Epithelial cell of prostate (primary cell): ENCODE measurements around the gene EFL1.

Experiments
- DNase-seq: peaks from one replicate; pipeline ENCODE4 v3.0.0-alpha.2; 2011; ENCODE audit warnings: low read depth, low spot score
- H3K27ac ChIP-seq: fragments of 450-650 bp; 2 replicates; pipeline ENCODE4 v1.5.1; 2017; ENCODE audit warnings: mild to moderate bottlenecking

Gene EFL1

DNA sequence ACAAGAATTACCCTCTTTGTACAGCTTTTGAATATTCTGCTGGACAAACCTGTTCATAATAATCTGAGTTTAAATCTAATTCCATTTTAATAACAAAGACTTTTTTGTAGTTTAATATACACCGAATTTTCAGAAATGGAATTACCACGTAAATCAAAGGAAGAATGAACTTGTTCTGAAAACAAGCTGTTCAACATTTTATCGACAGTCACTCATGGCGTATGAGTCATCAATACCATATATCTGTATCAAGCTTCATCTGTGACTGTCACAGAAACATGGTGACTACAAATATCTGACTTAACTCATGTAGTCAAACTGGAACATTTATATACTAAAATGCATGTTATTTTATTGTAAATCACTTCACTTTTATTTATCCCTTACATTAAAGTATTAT is 90.0 kb downstream of the EFL1 start:
- no peak overlapping the region for H3K27ac ChIP-seq
- DNase-seq = no peak

DNA sequence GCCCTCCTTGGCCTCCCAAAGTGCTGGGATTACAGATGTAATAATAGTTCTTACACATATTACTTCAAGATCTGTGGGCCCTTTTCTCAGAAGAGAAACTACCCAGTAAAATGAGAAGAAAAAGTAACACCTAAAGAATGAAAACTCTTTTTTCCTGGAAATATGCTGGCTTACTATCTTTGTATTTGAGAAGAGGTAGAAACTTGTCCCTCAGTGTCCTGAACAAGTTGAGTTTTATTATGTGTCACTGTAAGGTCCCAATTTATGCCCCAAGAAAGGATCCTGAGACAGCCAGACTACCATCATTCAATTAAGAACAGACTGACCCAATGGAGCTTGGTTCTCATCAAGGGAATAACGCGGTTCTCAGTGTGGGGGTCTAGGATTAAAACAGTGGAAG is 93.8 kb downstream of the EFL1 start:
- no peak for DNase-seq

DNA sequence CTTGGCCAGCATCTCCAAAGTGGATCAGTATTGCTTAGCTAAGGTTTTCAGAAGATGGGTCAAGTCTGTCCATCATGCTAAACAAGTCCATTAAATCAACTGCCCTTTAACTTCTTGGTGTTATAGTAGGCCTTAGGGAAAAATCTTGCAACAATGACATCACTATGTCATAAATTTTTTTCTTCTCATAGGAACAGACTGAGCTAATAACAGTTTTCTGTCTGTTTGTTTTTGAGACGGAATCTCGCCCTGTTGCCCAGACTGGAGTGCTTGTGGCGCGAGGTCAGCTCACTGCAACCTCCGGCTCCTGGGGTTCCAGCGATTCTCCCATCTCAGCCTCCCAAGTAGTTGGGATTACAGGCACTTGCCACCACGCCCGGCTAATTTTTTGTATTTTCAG is 94.2 kb downstream of the EFL1 start:
- H3K27ac ChIP-seq = no peak overlapping the region
- no peak for DNase-seq

More for the DNA sequence above, 93.8 kb downstream of the EFL1 start:
- no peak overlapping the region for H3K27ac ChIP-seq

DNA sequence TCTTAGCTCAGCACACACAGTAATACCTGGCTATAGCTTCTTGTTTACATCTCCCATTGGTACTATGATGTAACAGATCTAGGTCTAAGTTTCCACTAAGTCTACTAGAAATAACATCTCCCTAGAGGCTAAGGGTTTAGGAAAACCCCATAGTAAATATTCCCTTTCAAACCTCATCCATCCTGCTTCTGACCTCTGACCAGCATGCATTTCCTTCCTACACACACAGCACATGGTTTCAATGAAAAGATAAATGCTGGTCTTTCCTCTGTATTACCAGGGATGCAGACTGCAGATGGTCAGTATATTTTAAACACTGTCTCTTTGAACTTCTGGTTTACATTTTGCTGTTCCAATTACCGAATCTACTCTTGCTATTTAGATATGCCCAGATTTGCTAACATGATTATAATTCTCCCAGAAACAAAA is 96.6 kb downstream of the EFL1 start:
- H3K27ac ChIP-seq = no peak overlapping the region
- no peak for DNase-seq

- peak; percentile 98 for DNase-seq
- H3K27ac ChIP-seq = peak overlapping the region; percentile 22
Observed at GRCh38 chr15:82159922-82160321, 102.6 kb downstream of the EFL1 start.

GRCh38 chr15:82158811-82159210 is 103.7 kb downstream of the EFL1 start:
- no peak overlapping the region for H3K27ac ChIP-seq
- no peak for DNase-seq

DNA sequence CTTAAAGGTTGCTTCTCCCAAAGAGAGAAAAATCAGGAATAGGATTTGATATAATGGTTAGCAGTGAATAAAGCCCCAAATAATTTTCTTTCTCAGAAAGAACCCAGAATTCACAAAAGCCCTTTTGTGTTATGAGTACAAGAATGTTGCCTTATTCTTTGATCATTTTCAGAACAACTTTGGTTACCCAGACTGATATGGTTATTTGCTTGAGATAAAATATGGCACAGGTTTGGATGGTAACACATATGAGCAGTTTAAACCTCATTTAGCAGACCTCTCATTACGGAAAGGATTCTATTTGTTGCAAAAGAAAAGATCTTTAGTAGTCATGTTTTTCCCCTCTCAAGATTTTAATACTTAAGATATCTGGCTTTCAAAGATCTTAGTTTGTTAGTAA is 111.9 kb downstream of the EFL1 start:
- DNase-seq = no peak

DNA sequence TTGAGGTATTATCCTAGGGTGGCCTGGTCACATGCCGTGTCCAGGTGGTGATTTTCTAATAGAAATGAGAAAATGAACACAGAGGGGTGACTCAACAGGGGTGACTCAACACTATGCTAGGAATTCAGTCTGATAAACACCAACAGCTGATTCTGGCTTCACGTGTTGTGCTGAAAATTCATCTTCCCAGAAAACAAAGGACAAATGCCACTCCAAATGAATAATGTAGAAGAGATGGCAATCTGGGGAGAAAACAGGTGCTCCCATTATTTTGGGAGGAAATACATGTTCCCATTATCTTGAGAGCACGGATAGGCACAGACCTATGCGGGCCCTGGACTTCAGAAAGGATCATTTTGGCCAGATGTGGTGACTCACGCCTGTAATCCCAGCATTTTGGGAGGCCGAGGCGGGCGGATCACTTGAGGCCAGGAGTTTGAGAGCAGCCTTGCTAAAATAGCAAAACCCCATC is 115.5 kb downstream of the EFL1 start:
- peak overlapping the region; percentile 48 for H3K27ac ChIP-seq
- DNase-seq = no peak

More for the DNA sequence above, 111.9 kb downstream of the EFL1 start:
- H3K27ac ChIP-seq = no peak overlapping the region

GRCh38 chr15:82146576-82146975 is 116.0 kb downstream of the EFL1 start:
- DNase-seq = no peak
- peak overlapping the region; percentile 48 for H3K27ac ChIP-seq

DNA sequence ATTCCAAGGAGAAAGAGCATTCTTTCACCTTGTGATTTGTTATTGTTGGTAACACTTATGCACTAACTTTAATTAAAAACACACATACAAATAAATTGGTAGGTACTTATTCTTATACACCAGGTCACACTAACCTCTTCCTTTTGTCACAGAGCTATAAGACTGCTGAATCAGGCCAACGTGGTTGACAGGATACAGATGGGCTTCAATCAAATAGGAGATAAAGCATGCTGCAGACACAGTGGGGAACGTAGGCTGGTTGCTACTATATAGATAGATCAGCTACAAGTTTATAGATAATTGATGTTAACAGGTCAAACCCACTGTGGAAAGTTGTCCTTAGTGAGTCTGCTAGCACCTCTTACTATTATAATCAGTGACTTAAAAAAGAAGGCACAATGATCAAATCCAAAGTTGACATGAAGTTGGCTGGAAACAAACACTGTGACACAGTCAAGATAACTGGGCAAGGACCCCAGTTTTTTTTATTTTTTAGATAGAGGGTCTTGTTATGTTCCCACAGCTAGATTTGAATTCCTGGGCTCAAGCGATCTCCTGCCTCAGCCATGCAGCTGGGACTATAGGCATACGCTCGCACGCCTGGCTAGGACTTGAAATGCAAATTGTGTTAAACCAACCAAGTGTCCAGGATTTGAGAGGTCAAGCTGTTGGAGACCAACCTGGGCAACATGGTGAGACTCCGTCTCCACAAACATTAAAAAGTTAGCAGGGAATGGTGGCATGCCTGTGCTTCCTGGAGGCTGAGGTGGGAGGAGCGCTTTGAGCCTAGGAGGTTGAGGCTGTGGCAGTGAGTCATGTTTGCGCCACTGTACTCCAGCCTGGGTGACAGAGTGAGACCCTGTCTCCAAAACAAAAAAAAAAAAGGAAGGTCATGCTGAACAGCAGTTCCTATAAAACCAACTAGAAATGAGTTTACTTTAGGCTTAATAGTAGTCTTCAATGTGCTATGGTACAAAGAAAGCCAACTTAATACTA is 118.8 kb downstream of the EFL1 start:
- DNase-seq = no peak
- no peak overlapping the region for H3K27ac ChIP-seq

GRCh38 chr15:82140886-82141285 is 121.6 kb downstream of the EFL1 start:
- H3K27ac ChIP-seq = peak overlapping the region; percentile 31
- no peak for DNase-seq

DNA sequence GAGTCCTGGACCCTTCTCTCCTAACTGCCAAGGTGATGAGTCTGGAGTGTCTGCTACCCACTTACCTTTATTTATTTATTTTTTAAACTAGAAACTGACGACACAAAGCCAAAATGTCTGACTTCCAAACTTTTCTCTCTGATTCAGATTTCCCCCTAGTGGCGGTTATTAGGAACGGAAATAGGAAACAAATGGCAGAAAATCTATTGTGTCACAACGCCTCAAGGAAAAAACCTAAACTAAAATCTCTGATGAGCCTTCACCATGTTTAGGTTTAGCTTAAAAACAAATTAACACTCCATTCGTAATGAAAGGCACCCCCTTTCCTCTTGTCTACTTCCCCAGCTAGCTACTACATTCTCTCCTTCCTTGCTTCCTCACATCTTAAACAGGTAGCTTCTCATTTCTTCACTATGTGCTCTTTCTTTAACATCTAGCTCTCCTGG is 122.7 kb downstream of the EFL1 start:
- DNase-seq = no peak

GRCh38 chr15:82138306-82138705 is 124.2 kb downstream of the EFL1 start:
- no peak overlapping the region for H3K27ac ChIP-seq
- no peak for DNase-seq

More for the DNA sequence above, 122.7 kb downstream of the EFL1 start:
- H3K27ac ChIP-seq = peak overlapping the region; percentile 31

- no peak for DNase-seq
- no peak overlapping the region for H3K27ac ChIP-seq
Observed at GRCh38 chr15:82137261-82137660, 125.3 kb downstream of the EFL1 start.

GRCh38 chr15:82136120-82136519 is 126.4 kb downstream of the EFL1 start:
- no peak for DNase-seq
- H3K27ac ChIP-seq = no peak overlapping the region

DNA sequence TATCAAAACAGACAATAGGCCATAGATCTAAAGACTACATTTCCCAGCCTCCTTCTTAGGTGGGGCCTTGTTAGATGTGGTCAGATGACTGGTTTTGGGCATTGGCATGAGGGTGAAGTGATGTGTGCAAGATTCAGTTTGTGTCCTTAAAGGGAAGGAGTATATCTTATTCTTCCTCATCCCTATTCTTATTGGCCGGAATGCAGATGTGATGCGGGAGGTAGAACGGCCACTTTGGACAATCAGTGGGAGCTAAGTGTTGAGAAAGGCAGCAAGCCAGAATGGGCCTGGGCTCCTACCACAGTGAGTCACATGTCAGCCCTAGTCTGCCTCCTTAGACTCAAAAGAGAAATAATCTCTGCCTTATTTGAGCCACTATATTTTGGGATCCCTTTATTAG is 126.9 kb downstream of the EFL1 start:
- DNase-seq = no peak
- no peak overlapping the region for H3K27ac ChIP-seq

- no peak overlapping the region for H3K27ac ChIP-seq
Observed at GRCh38 chr15:82134461-82134860, 128.1 kb downstream of the EFL1 start.

DNA sequence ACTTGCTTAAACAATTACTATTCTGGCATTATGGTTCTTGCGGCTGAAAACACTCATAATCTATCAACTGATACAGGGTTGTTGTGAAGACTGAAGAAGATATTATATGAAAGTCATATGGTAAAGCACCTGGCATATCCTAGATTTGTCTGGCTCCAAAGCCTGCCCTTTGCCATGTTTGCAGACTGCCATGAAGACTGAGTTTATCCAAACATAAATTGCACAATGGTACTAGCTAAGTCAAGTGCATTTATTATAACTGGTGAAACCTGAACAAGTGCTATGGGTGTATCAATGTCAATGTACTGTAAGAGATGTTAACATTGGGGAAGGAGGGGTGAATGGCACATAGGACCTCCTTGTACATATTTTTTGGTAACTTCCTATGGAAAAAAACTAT is 129.3 kb downstream of the EFL1 start:
- DNase-seq = no peak
- peak overlapping the region; percentile 73 for H3K27ac ChIP-seq

More at GRCh38 chr15:82134461-82134860, 128.1 kb downstream of the EFL1 start:
- DNase-seq = no peak

- H3K27ac ChIP-seq = peak overlapping the region; percentile 73
- DNase-seq = peak; percentile 84
Observed at GRCh38 chr15:82132742-82133141, 129.8 kb downstream of the EFL1 start.

DNA sequence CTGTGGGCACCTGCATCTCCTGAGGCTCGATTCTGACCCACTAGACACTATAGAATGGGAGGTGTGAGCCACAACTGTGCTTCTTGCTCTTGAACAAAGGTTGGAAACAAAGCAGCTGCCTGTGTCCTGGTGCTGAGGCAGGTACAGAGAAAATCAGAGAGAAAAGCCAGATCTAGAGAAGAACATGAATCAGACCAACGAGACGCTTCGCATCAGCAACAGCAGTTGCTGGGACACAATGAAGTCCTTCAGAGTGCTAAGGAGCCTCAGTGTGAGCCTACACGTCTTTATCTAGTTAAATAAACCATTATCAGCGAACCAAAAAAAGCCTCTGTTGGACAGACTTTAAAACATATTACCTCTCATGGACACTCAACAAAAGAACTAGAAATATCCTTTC is 130.4 kb downstream of the EFL1 start:
- DNase-seq = no peak
- peak overlapping the region; percentile 73 for H3K27ac ChIP-seq

- no peak for DNase-seq
- peak overlapping the region; percentile 7 for H3K27ac ChIP-seq
Observed at GRCh38 chr15:82130248-82130647, 132.3 kb downstream of the EFL1 start.
